ENCODE results near the gene TBX1.
"Not testable (repeated sequence)": the region's sequence is repeated elsewhere in the genome, so short reads cannot be mapped to it uniquely, and the experiment has no call there.

Gene TBX1

GRCh38 chr22:19723232-19723982 lies 37.2 kb upstream of the TBX1 start, which contains the start of gene GP1BB:
GP1BB (plus strand) TSS chr22:19723539; CDS start chr22:19723570, 31 bp downstream.
- peak; percentile 44 for DNase-seq (ENCODE audit: low spot score)

- no peak for DNase-seq (ENCODE audit: low spot score)
Measured at GRCh38 chr22:19723983-19724827, 36.4 kb upstream of the TBX1 start.

- DNase-seq (ENCODE audit: low spot score) = no peak
Measured at GRCh38 chr22:19724927-19725661, 35.5 kb upstream of the TBX1 start.

GRCh38 chr22:19726064-19726788 lies 34.4 kb upstream of the TBX1 start:
- DNase-seq (ENCODE audit: low spot score) = not testable (repeated sequence)

- no peak for DNase-seq (ENCODE audit: low spot score)
Measured at GRCh38 chr22:19727310-19728150, 33.0 kb upstream of the TBX1 start.

GRCh38 chr22:19728271-19728670 lies 32.3 kb upstream of the TBX1 start:
- DNase-seq (ENCODE audit: low spot score) = no peak

- DNase-seq (ENCODE audit: low spot score) = no peak
Measured at GRCh38 chr22:19728836-19729235, 31.7 kb upstream of the TBX1 start.

- no peak for DNase-seq (ENCODE audit: low spot score)
Measured at GRCh38 chr22:19729507-19729906, 31.1 kb upstream of the TBX1 start.

- no peak for DNase-seq (ENCODE audit: low spot score)
Measured at GRCh38 chr22:19730198-19730597, 30.4 kb upstream of the TBX1 start.

GRCh38 chr22:19730655-19731360 lies 29.8 kb upstream of the TBX1 start:
- peak; percentile 61 for DNase-seq (ENCODE audit: low spot score)

GRCh38 chr22:19731361-19732135 lies 29.0 kb upstream of the TBX1 start:
- no peak for DNase-seq (ENCODE audit: low spot score)

GRCh38 chr22:19732403-19733113 lies 28.0 kb upstream of the TBX1 start:
- DNase-seq (ENCODE audit: low spot score) = no peak

- DNase-seq (ENCODE audit: low spot score) = no peak
Measured at GRCh38 chr22:19733755-19734154, 26.8 kb upstream of the TBX1 start.

GRCh38 chr22:19734163-19734562 lies 26.4 kb upstream of the TBX1 start:
- no peak for DNase-seq (ENCODE audit: low spot score)

- DNase-seq (ENCODE audit: low spot score) = no peak
Measured at GRCh38 chr22:19734837-19735382, 25.7 kb upstream of the TBX1 start.

GRCh38 chr22:19735665-19736510 lies 24.7 kb upstream of the TBX1 start:
- no peak for DNase-seq (ENCODE audit: low spot score)

- no peak for DNase-seq (ENCODE audit: low spot score)
Measured at GRCh38 chr22:19737846-19738663, 22.5 kb upstream of the TBX1 start.
